SH-SY5Y (cell line): ENCODE measurements around the gene ACTRT2.

Experiments
- GATA2 ChIP-seq: IDR thresholded peaks from 2 replicates; pipeline ENCODE4 v1.6.1; 2011; ENCODE audit warnings: mild to moderate bottlenecking, low read depth, low read length
- GATA3 ChIP-seq: IDR thresholded peaks from 2 replicates; pipeline ENCODE4 v1.6.1; 2011; ENCODE audit warnings: low read depth, mild to moderate bottlenecking, low read length, moderate library complexity

GRCh38 chr1:3019516-3020051 lies 1.7 kb upstream of the ACTRT2 start:
- no peak for TF ChIP-seq GATA3
- no peak for TF ChIP-seq GATA2
